Calu3 (cell line): ENCODE results near the gene GPC1. TPM values are rescaled to one million over a fixed set of nuclear protein-coding genes. Genes with fewer than 3 reads are reported as not detected.

Experiments used
- BruUV-seq: library from RNA; stranded (reverse); fragments of 400-500 nt; replicated peaks from 2 replicates; lab custom pipeline; 2021; lab: Mats Ljungman, UMichigan
- CTCF ChIA-PET: fragments of 300-600 bp; sonication (Branson Sonifier 250); formaldehyde crosslinking; loops from one replicate; lab custom pipeline; 2022; ENCODE audit warnings: antibody characterized with exemption; lab: Charles Lee
- DNase-seq: peaks from one replicate; pipeline ENCODE4 v3.0.0; 2022
- H3K27ac Mint-ChIP-seq: one replicate; pipeline ENCODE4 v1.8.0; 2022; ENCODE audit warnings: mixed read lengths; ENCODE audit not compliant: unreplicated experiment
- H3K27me3 Mint-ChIP-seq: one replicate; pipeline ENCODE4 v1.8.0; 2022; ENCODE audit warnings: mixed read lengths; ENCODE audit not compliant: unreplicated experiment
- H3K36me3 Mint-ChIP-seq: one replicate; pipeline ENCODE4 v1.8.0; 2022; ENCODE audit warnings: mild to moderate bottlenecking, moderate library complexity, mixed read lengths; ENCODE audit not compliant: insufficient read depth, unreplicated experiment
- H3K4me1 Mint-ChIP-seq: one replicate; pipeline ENCODE4 v1.8.0; 2022; ENCODE audit warnings: mild to moderate bottlenecking, low read depth, mixed read lengths; ENCODE audit not compliant: unreplicated experiment
- H3K4me3 Mint-ChIP-seq: one replicate; pipeline ENCODE4 v1.8.0; 2022; ENCODE audit warnings: mild to moderate bottlenecking, low read depth, moderate library complexity, mixed read lengths; ENCODE audit not compliant: unreplicated experiment
- H3K9me3 Mint-ChIP-seq: one replicate; pipeline ENCODE4 v1.8.0; 2022; ENCODE audit warnings: low read depth, mixed read lengths; ENCODE audit not compliant: unreplicated experiment
- CTCF ChIP-seq: fragments of 200-600 bp; IDR thresholded peaks from one replicate; pipeline ENCODE4 v1.8.0; 2022; ENCODE audit warnings: antibody characterized with exemption; ENCODE audit not compliant: unreplicated experiment
- intact Hi-C: fragments of 100-400 bp; cut with micrococcal nuclease; formaldehyde crosslinking; loops from one replicate; pipeline ENCODE4 v1.10.0; 2022; ENCODE audit not compliant: unreplicated experiment
- total RNA-seq: library from RNA; stranded (reverse); gene quantifications from 2 replicates; pipeline ENCODE4 v1.2.3, GENCODE V29; 2022

Gene GPC1
- total RNA-seq, 1 experiment from 2014 or later, result 51.5 TPM

GRCh38 chr2:240456447-240457222 is 21.2 kb downstream of the GPC1 start:
- H3K36me3 Mint-ChIP-seq, result peaks cover 41% of the 10 kb centered on the region
- no peak overlapping the region for H3K27ac Mint-ChIP-seq
- no peak for TF ChIP-seq CTCF
- DNase-seq, result no peak
- H3K27me3 Mint-ChIP-seq, result peaks cover 17% of the 10 kb centered on the region
- H3K4me3 Mint-ChIP-seq, result peak overlapping the region; percentile 24
- CTCF ChIA-PET, result no interaction called here
- peaks cover 10% of the 10 kb centered on the region for H3K4me1 Mint-ChIP-seq
- intact Hi-C loops, result no loop called here
- no peaks in the 10 kb centered on the region for H3K9me3 Mint-ChIP-seq
- BruUV-seq, result no TSS peak

- intact Hi-C loops, result no loop called here
These were observed 22.0 kb downstream of the GPC1 start for GRCh38 chr2:240457223-240458043.

GRCh38 chr2:240458044-240458899 is 22.8 kb downstream of the GPC1 start:
- Mint-ChIP-seq H3K4me3 (no peak overlapping the region), H3K27ac (no peak overlapping the region), H3K4me1 (peaks cover 10% of the 10 kb centered on the region), H3K36me3 (peaks cover 35% of the 10 kb centered on the region), H3K27me3 (peaks cover 17% of the 10 kb centered on the region), H3K9me3 (no peaks in the 10 kb centered on the region)
- DNase-seq, result no peak
- TF ChIP-seq CTCF, result no peak
- no TSS peak for BruUV-seq
- intact Hi-C loops, result no loop called here
- CTCF ChIA-PET, result interaction anchor here (0.7 kb wide), 1 partner anchor 565 kb away, joined by 3 read pairs; no protein-coding TSS in a partner anchor

More at GRCh38 chr2:240457223-240458043, 22.0 kb downstream of the GPC1 start:
- Mint-ChIP-seq H3K27me3 (peaks cover 17% of the 10 kb centered on the region), H3K36me3 (peaks cover 33% of the 10 kb centered on the region), H3K4me3 (no peak overlapping the region), H3K4me1 (peaks cover 10% of the 10 kb centered on the region), H3K27ac (no peak overlapping the region), H3K9me3 (no peaks in the 10 kb centered on the region)
- CTCF ChIA-PET, result no interaction called here
- no peak for DNase-seq
- BruUV-seq, result no TSS peak
- TF ChIP-seq CTCF, result no peak

- no peak overlapping the region for H3K4me3 Mint-ChIP-seq
These were observed 23.5 kb downstream of the GPC1 start for GRCh38 chr2:240458900-240459391.

More at GRCh38 chr2:240458900-240459391, 23.5 kb downstream of the GPC1 start:
- no peak for DNase-seq
- TF ChIP-seq CTCF, result no peak
- BruUV-seq, result no TSS peak
- Mint-ChIP-seq H3K27me3 (peaks cover 15% of the 10 kb centered on the region), H3K4me1 (peaks cover 10% of the 10 kb centered on the region), H3K36me3 (peaks cover 35% of the 10 kb centered on the region), H3K9me3 (no peaks in the 10 kb centered on the region), H3K27ac (no peak overlapping the region)
- intact Hi-C loops, result no loop called here
- CTCF ChIA-PET, result interaction anchor here (0.7 kb wide), 1 partner anchor 564 kb away, joined by 3 read pairs; no protein-coding TSS in a partner anchor
